Measurements from ENCODE around the gene MLLT10. TPM values are rescaled to one million over a fixed set of nuclear protein-coding genes. Genes with fewer than 3 reads are reported as not detected.

MLLT10 gene
- total and polyA plus RNA-seq, 12 donors, result 15.8 to 49.1 (median 29.8) TPM

DNA sequence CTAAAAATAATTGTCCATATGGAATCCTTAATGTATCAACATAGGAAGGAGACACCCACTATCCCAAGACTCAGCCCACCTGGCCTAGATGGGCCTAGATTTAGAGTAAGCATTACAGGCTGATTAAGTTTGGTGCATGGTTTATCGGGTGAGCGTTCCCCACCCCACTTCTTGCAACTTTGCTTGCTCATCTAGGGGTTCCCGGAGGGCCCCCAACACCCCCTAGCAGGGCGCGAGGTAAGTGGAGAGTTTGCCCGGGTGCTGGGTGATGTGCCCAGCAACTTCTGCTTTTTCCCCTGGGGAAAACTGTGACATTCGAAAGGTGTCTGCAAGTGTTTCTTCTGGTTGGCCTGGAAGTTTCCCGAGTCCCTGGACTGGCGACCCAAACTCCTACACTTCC, 40.2 kb upstream of the MLLT10 start:
- DNase-seq, result no peak
- 67 to 82% (median 76%) methylated on average over 5 to 9 of the region's 9 CpGs for WGBS, 4 donors
- Histone ChIP-seq H3K9me3 (replicated peaks in 1 of 3) (no peaks in the 10 kb centered on the region), H3K4me3 (peak overlapping the region in 1 of 4 donors; percentile 87), H3K27me3 (no peaks in the 10 kb centered on the region), H3K27ac (no peak overlapping the region), H3K36me3 (replicated peaks in 1 of 2) (no peaks in the 10 kb centered on the region), H3K4me1 (replicated peaks in 1 of 2) (peaks cover 4 to 6% of the 10 kb centered on the region in 2 donors)
- TF ChIP-seq, protein P1, sequence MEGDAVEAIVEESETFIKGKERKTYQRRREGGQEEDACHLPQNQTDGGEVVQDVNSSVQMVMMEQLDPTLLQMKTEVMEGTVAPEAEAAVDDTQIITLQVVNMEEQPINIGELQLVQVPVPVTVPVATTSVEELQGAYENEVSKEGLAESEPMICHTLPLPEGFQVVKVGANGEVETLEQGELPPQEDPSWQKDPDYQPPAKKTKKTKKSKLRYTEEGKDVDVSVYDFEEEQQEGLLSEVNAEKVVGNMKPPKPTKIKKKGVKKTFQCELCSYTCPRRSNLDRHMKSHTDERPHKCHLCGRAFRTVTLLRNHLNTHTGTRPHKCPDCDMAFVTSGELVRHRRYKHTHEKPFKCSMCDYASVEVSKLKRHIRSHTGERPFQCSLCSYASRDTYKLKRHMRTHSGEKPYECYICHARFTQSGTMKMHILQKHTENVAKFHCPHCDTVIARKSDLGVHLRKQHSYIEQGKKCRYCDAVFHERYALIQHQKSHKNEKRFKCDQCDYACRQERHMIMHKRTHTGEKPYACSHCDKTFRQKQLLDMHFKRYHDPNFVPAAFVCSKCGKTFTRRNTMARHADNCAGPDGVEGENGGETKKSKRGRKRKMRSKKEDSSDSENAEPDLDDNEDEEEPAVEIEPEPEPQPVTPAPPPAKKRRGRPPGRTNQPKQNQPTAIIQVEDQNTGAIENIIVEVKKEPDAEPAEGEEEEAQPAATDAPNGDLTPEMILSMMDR (IDR thresholded peaks at IDR 0.05), result no peak
- no peak for TF ChIP-seq POLR2A (IDR thresholded peaks at IDR 0.05)
- intact Hi-C loops (cut with DNase I), result loop anchor here (2.0 to 10.0 kb wide), 3 partner anchors 211 to 461 kb away; no protein-coding TSS in a partner anchor

DNA sequence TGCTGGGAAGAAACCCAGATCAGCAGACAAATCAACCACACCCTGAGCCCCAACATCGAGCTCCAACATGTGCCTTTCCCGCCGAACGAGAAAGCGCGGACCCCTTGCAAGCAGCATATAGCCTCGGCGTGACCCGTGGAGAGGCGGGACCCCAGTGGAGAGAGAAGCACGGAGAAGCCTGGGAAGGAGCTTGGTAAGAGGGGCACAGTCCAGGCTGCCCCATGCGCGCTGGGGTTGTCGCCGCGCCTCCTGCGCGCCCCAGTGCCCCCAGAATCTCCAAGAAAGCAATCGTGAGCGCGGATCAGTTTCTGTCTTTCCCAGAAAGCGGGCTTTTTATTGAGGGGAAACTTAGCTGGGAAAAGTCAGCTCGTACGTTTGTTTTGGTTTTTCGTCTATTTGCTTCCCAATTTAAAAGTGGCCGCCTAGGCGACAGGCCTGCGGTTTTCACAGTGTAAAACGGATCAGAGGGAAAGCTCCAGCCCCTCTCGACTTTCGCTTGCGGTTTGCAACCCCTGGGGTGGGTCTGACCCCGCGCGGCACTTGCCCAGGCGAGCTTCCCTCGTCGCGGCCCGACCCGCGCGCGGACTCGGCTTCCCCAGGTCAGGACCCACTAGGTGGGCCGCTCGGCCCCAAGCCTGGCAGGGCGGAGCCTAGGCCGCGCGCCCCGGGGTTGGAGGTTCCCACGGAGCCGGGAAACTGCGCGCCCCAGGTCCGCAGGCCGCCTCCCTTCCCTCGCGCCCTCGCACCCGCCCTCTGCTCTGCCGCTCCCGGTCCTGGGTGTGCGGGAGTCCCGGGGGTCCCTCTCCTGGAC, 39.6 kb upstream of the MLLT10 start:
- Histone ChIP-seq H3K27me3 (no peaks in the 10 kb centered on the region), H3K4me3 (peak overlapping the region in 3 of 4 donors; percentile 57 to 87 (median 60)), H3K36me3 (replicated peaks in 1 of 2) (no peaks in the 10 kb centered on the region), H3K9me3 (replicated peaks in 1 of 3) (no peaks in the 10 kb centered on the region), H3K27ac (peak overlapping the region in 3 of 5 donors; percentile 64 to 74 (median 73)), H3K4me1 (replicated peaks in 1 of 2) (peaks cover 4 to 6% of the 10 kb centered on the region in 2 donors)
- TF ChIP-seq, protein P1 (IDR thresholded peaks at IDR 0.05), result no peak
- TF ChIP-seq POLR2A (IDR thresholded peaks at IDR 0.05), result peak; percentile 12 to 22
- WGBS, 4 donors, result 17 to 54% (median 33%) methylated on average over 25 to 66 of the region's 66 CpGs
- intact Hi-C loops (cut with DNase I), result loop anchor here (2.0 to 10.0 kb wide), 4 partner anchors 212 to 460 kb away; no protein-coding TSS in a partner anchor
- peak; percentile 37 to 59 (median 50) for DNase-seq

GRCh38 chr10:21495002-21495751, 38.9 kb upstream of the MLLT10 start:
- peak overlapping the region in 3 of 4 donors; percentile 57 to 87 (median 60) for H3K4me3 ChIP-seq
- peak in 4 of 7 donors; percentile 19 to 38 (median 28) for DNase-seq
- peak overlapping the region in 3 of 5 donors; percentile 73 to 80 (median 74) for H3K27ac ChIP-seq
- H3K9me3 ChIP-seq (replicated peaks in 1 of 3), result no peaks in the 10 kb centered on the region
- no peaks in the 10 kb centered on the region for H3K36me3 ChIP-seq (replicated peaks in 1 of 2)
- intact Hi-C loops (cut with DNase I), result loop anchor here (2.0 to 10.0 kb wide), 3 partner anchors 216 to 460 kb away; no protein-coding TSS in a partner anchor
- H3K27me3 ChIP-seq, result no peaks in the 10 kb centered on the region
- no peak for TF ChIP-seq POLR2A (IDR thresholded peaks at IDR 0.05)
- TF ChIP-seq, protein P1 (IDR thresholded peaks at IDR 0.05), result peak in 1 of 6 experiments; percentile 3
- 0 to 2% (median 0%) methylated on average over 26 to 42 of the region's 42 CpGs for WGBS, 4 donors
- H3K4me1 ChIP-seq (replicated peaks in 1 of 2), result peaks cover 4 to 6% of the 10 kb centered on the region in 2 donors

Data from adrenal gland (tissue), 12 donors.